B cell (primary cell): Measurements from ENCODE around the gene LIMS3. TPM values are rescaled to one million over a fixed set of nuclear protein-coding genes. Genes with fewer than 3 reads are reported as not detected.
"Not testable (repeated sequence)": the region's sequence is repeated elsewhere in the genome, so short reads cannot be mapped to it uniquely, and the experiment has no call there.

Experiments
- ATAC-seq: fragments of 200-7000 bp; cut with Tn5 transposase; one replicate; pipeline ENCODE4 v1.10.0; 2021; ENCODE audit warnings: low read depth, mild to moderate bottlenecking, moderate number of reproducible peaks, moderate library complexity
- CTCF ChIA-PET: fragments of 350-600 bp; sonication (Branson Sonifier 250); formaldehyde crosslinking; loops from one replicate; lab custom pipeline; 2021; ENCODE audit warnings: antibody characterized with exemption, inconsistent platforms; lab: Charles Lee
- POLR2A ChIA-PET: fragments of 350-600 bp; sonication (Branson Sonifier 250); formaldehyde crosslinking; loops from one replicate; lab custom pipeline; 2021; ENCODE audit warnings: antibody characterized with exemption; lab: Charles Lee
- DNase-seq: peaks from one replicate; pipeline ENCODE4 v3.0.0; 2013
- H2AFZ ChIP-seq: 2 replicates; pipeline ENCODE4 v1.6.1; 2012; ENCODE audit warnings: mild to moderate bottlenecking, low read depth, low read length; ENCODE audit not compliant: insufficient read depth, poor library complexity, severe bottlenecking
- H3K27ac ChIP-seq, 2 donors: 1 replicate in 1 of 2; 2 replicates in 1 of 2; pipeline ENCODE4 v1.5.1; 2012 to 2013; ENCODE audit warnings: low read length in 2 of 2, mild to moderate bottlenecking in 2 of 2, moderate library complexity in 1 of 2
- H3K27me3 ChIP-seq, 4 experiments: fragments of 200-600 bp in 1 of 4; sonication (generic) in 1 of 4; replicated peaks in 1 of 4; 1 replicate in 2 of 4; 2 replicates in 2 of 4; pipeline versions ENCODE4 v1.6.1 to v1.7.0; 2013 to 2016; ENCODE audit warnings: low read length in 3 of 4, mild to moderate bottlenecking in 2 of 4, mixed read lengths in 1 of 4, moderate library complexity in 1 of 4; ENCODE audit not compliant: insufficient read depth in 4 of 4, control insufficient read depth in 3 of 4; ENCODE audit errors: control extremely low read depth in 1 of 4
- H3K36me3 ChIP-seq, 2 experiments: replicated peaks in 1 of 2; 1 replicate in 1 of 2; 2 replicates in 1 of 2; pipeline versions ENCODE4 v1.6.1 to v1.7.1; 2013; ENCODE audit warnings: low read length in 1 of 2; ENCODE audit not compliant: insufficient read depth in 2 of 2, control insufficient read depth in 1 of 2; ENCODE audit errors: control extremely low read depth in 1 of 2, extremely low read depth in 1 of 2
- H3K4me1 ChIP-seq, 2 donors: fragments of 200-600 bp in 1 of 2; sonication (generic) in 1 of 2; 1 replicate in 1 of 2; 2 replicates in 1 of 2; pipeline versions ENCODE4 v1.5.1 to v1.6.1; 2013 to 2017; ENCODE audit warnings: low read length in 2 of 2; ENCODE audit not compliant: control insufficient read depth in 2 of 2, insufficient read depth in 2 of 2
- H3K4me2 ChIP-seq: replicated peaks from 2 replicates; pipeline ENCODE3; 2012; ENCODE audit warnings: mild to moderate bottlenecking, low read depth, low read length; ENCODE audit not compliant: poor library complexity, severe bottlenecking
- H3K4me3 ChIP-seq, 5 experiments: fragments of 200-600 bp in 1 of 5; sonication (generic) in 1 of 5; 1 replicate in 3 of 5; 2 replicates in 2 of 5; pipeline versions ENCODE4 v1.5.1 to v1.7.0; 2011 to 2016; ENCODE audit warnings: low read length in 4 of 5, mild to moderate bottlenecking in 4 of 5, low read depth in 2 of 5, control low read depth in 1 of 5, moderate library complexity in 1 of 5; ENCODE audit not compliant: insufficient read depth in 1 of 5; ENCODE audit errors: control extremely low read depth in 1 of 5, extremely low read depth in 1 of 5
- H3K79me2 ChIP-seq: fragments of 200-600 bp; sonication (generic); one replicate; pipeline ENCODE4 v1.6.0; 2016; ENCODE audit warnings: low read length; ENCODE audit not compliant: control insufficient read depth, insufficient read depth
- H3K9ac ChIP-seq: fragments of 200-600 bp; sonication (generic); 2 replicates; pipeline ENCODE4 v1.6.1; 2017; ENCODE audit warnings: mild to moderate bottlenecking, low read length, moderate library complexity
- H3K9me3 ChIP-seq, 3 donors: one replicate each; pipeline versions ENCODE4 v1.6.1 to v1.7.1; 2013; ENCODE audit warnings: low read length in 2 of 3; ENCODE audit not compliant: control insufficient read depth in 2 of 3, insufficient read depth in 1 of 3; ENCODE audit errors: control extremely low read depth in 1 of 3
- H4K20me1 ChIP-seq: 2 replicates; pipeline ENCODE4 v1.6.0; 2012; ENCODE audit warnings: mild to moderate bottlenecking, low read length; ENCODE audit not compliant: insufficient read depth, control insufficient read depth, poor library complexity, severe bottlenecking
- H3K27ac Mint-ChIP-seq: one replicate; pipeline ENCODE4 v1.8.0; 2021; ENCODE audit warnings: mixed read lengths
- H3K27me3 Mint-ChIP-seq: one replicate; pipeline ENCODE4 v1.8.0; 2021; ENCODE audit warnings: mixed read lengths
- H3K4me1 Mint-ChIP-seq: one replicate; pipeline ENCODE4 v1.8.0; 2021; ENCODE audit warnings: mixed read lengths
- H3K4me3 Mint-ChIP-seq: one replicate; pipeline ENCODE4 v1.8.0; 2021; ENCODE audit warnings: mixed read lengths
- H3K9me3 Mint-ChIP-seq: one replicate; pipeline ENCODE4 v1.8.0; 2022; ENCODE audit warnings: mixed read lengths; ENCODE audit not compliant: insufficient read depth
- WGBS: methylation state at CpG from one replicate; pipeline ENCODE4 v1.1.5; 2013; ENCODE audit warnings: missing lambda C conversion rate; ENCODE audit not compliant: insufficient coverage; 5-methylcytosine and 5-hydroxymethylcytosine counted together
- intact Hi-C: fragments of 100-400 bp; cut with micrococcal nuclease; formaldehyde crosslinking; loops from one replicate; pipeline ENCODE4 v1.10.0; 2022
- polyA plus RNA-seq: library from polyadenylated mRNA; depleted of rRNA; stranded (reverse); fragments of >200 nt; gene quantifications from 2 replicates; pipeline ENCODE4 v1.2.3, GENCODE V29; 2012
- total RNA-seq, 2 donors: library from RNA; stranded (reverse); fragments of 120-200 nt in 1 of 2; gene quantifications; 1 replicate in 1 of 2; 2 replicates in 1 of 2; pipeline versions ENCODE4 v1.2.3 to v1.2.4, GENCODE V29; 2013 to 2022

LIMS3 gene
- total and polyA plus RNA-seq, 2 donors (not counting 1 experiment from before 2014, with no cell fraction given) = 0.27 to 0.81 TPM

DNA sequence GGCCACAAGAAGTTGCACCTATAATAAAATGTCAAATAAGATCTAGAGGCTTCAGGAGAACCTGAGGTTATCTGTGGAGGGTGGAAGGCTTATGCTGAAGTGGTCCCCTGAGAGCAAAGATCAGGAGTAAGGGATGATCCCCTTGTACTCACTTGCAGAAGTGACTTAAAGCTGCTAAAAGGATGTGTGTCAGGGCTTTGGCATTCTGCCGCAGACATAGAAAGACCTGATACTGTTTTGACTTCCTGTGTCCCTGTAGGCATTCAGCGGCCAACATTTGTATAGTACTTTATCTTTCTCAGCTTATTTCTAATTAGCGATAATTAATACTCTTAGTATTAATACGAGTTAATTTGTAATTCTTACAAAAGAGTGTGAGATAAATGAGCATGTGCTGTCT lies 10.1 kb upstream of the LIMS3 start:
- POLR2A ChIA-PET, H3K9ac ChIP-seq, H3K4me3 Mint-ChIP-seq, H3K27ac ChIP-seq, H4K20me1 ChIP-seq, H3K9me3 ChIP-seq, H3K27me3 Mint-ChIP-seq, H3K4me3 ChIP-seq, CTCF ChIA-PET, H3K79me2 ChIP-seq, H2AFZ ChIP-seq, H3K27ac Mint-ChIP-seq, DNase-seq, H3K4me2 ChIP-seq, H3K4me1 Mint-ChIP-seq, H3K9me3 Mint-ChIP-seq, H3K36me3 ChIP-seq, H3K4me1 ChIP-seq, ATAC-seq, intact Hi-C loops, H3K27me3 ChIP-seq: not testable (repeated sequence)
- no CpG with 5 or more reads among the region's 4 CpGs for WGBS

DNA sequence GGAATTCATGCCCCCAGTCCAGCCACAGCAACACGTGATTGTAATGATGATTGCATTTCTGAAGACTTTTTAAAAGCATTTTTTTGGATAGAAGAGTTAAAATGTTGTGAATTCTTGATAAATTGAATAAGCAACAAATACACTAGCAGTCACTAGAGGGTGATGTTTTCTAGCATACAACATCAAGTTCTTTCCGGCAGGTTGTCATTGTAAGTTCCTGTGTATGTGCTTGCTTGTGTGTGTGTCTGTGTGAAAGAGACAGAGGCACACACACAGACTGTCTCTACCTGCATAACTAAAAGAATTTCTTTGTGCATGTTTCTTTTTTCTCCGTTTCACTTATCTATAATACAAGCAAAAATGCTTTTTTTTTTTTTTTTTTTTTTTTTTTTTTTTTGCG lies 8.6 kb upstream of the LIMS3 start:
- H3K27ac ChIP-seq, intact Hi-C loops, H3K4me1 ChIP-seq, H3K9me3 ChIP-seq, H3K27me3 ChIP-seq, H4K20me1 ChIP-seq, CTCF ChIA-PET, H3K4me3 Mint-ChIP-seq, H3K27ac Mint-ChIP-seq, H3K4me2 ChIP-seq, POLR2A ChIA-PET, H3K4me1 Mint-ChIP-seq, H3K9ac ChIP-seq, H3K27me3 Mint-ChIP-seq, H2AFZ ChIP-seq, H3K4me3 ChIP-seq, ATAC-seq, DNase-seq, H3K79me2 ChIP-seq, H3K9me3 Mint-ChIP-seq, H3K36me3 ChIP-seq: not testable (repeated sequence)
- WGBS = no CpG with 5 or more reads among the region's 4 CpGs

- H3K9ac ChIP-seq, CTCF ChIA-PET, H3K4me2 ChIP-seq, ATAC-seq, H3K4me1 Mint-ChIP-seq, DNase-seq, H3K4me3 Mint-ChIP-seq, H3K4me3 ChIP-seq, H3K9me3 Mint-ChIP-seq, H3K27me3 ChIP-seq, H2AFZ ChIP-seq, H3K27ac ChIP-seq, H3K79me2 ChIP-seq, H3K27me3 Mint-ChIP-seq, H3K9me3 ChIP-seq, H3K36me3 ChIP-seq, H3K4me1 ChIP-seq, POLR2A ChIA-PET, intact Hi-C loops, H4K20me1 ChIP-seq, H3K27ac Mint-ChIP-seq: not testable (repeated sequence)
- WGBS = no CpG with 5 or more reads among the region's 4 CpGs
Measured at GRCh38 chr2:109891024-109891423, 7.5 kb upstream of the LIMS3 start.

- H3K27ac ChIP-seq, H3K4me2 ChIP-seq, CTCF ChIA-PET, H3K27me3 ChIP-seq, H3K4me1 ChIP-seq, H3K4me3 Mint-ChIP-seq, H3K4me1 Mint-ChIP-seq, H3K79me2 ChIP-seq, H2AFZ ChIP-seq, intact Hi-C loops, ATAC-seq, H3K27ac Mint-ChIP-seq, H3K9ac ChIP-seq, H3K4me3 ChIP-seq, H3K27me3 Mint-ChIP-seq, H4K20me1 ChIP-seq, POLR2A ChIA-PET, H3K9me3 Mint-ChIP-seq, DNase-seq, H3K9me3 ChIP-seq, H3K36me3 ChIP-seq: not testable (repeated sequence)
- no CpG with 5 or more reads among the region's 7 CpGs for WGBS
Measured at GRCh38 chr2:109893736-109894135, 4.8 kb upstream of the LIMS3 start.
